Upper lobe of left lung (tissue), 6 donors: Measurements from ENCODE around the gene MC1R. TPM values are rescaled to one million over a fixed set of nuclear protein-coding genes. Genes with fewer than 3 reads are reported as not detected.
"Not testable (repeated sequence)": the region's sequence is repeated elsewhere in the genome, so short reads cannot be mapped to it uniquely, and the experiment has no call there.

Source experiments
- ATAC-seq, 2 donors: fragments of 200-7000 bp; cut with Tn5 transposase; one replicate each; pipeline ENCODE4 v1.9.1; 2022; ENCODE audit warnings: mild to moderate bottlenecking in 2 of 2, moderate library complexity in 2 of 2; ENCODE audit not compliant: low FRiP score in 2 of 2
- DNase-seq, 2 donors: peaks; one replicate each; pipeline ENCODE4 v3.0.0-alpha.2; 2019 to 2020
- H3K27ac ChIP-seq, 4 donors: fragments of 200-600 bp; sonication (generic); one replicate each; pipeline ENCODE4 v1.5.1; 2016 to 2019
- H3K27me3 ChIP-seq, 4 donors: fragments of 200-600 bp; sonication (generic); one replicate each; pipeline ENCODE4 v1.5.1; 2017 to 2019
- H3K36me3 ChIP-seq, 4 donors: fragments of 200-600 bp; sonication (generic); one replicate each; pipeline ENCODE4 v1.5.1; 2016 to 2019
- H3K4me1 ChIP-seq, 4 donors: fragments of 200-600 bp; sonication (generic); one replicate each; pipeline ENCODE4 v1.5.1; 2018 to 2019
- H3K4me3 ChIP-seq, 4 donors: fragments of 200-600 bp; sonication (generic); one replicate each; pipeline ENCODE4 v1.5.1; 2017 to 2019; ENCODE audit warnings: mild to moderate bottlenecking in 2 of 4, moderate library complexity in 1 of 4
- H3K9me3 ChIP-seq, 4 donors: fragments of 200-600 bp; sonication (generic); one replicate each; pipeline ENCODE4 v1.5.1; 2018 to 2019
- CTCF ChIP-seq, 6 experiments: fragments of 450-650 bp in 4 of 6; fragments of 200-600 bp in 2 of 6; sonication (generic) in 2 of 6; IDR thresholded peaks; one replicate each; pipeline ENCODE4 v1.5.1; 2016 to 2019; ENCODE audit warnings: antibody characterized with exemption in 6 of 6
- EP300 ChIP-seq, 4 donors: sonication (generic); formaldehyde crosslinking; IDR thresholded peaks; one replicate each; pipeline ENCODE4 v1.5.1; 2017; ENCODE audit warnings: antibody characterized with exemption in 4 of 4, control low read depth in 2 of 4
- POLR2A ChIP-seq, 4 donors: fragments of 450-650 bp; IDR thresholded peaks; one replicate each; pipeline ENCODE4 v1.5.1; 2016 to 2017; ENCODE audit warnings: antibody characterized with exemption in 4 of 4, mild to moderate bottlenecking in 2 of 4
- POLR2AphosphoS5 ChIP-seq, 2 donors: sonication (generic); formaldehyde crosslinking; IDR thresholded peaks; one replicate each; pipeline ENCODE4 v1.5.1; 2017; ENCODE audit warnings: antibody characterized with exemption in 2 of 2
- WGBS, 2 donors: methylation state at CpG; one replicate each; pipeline ENCODE4 v1.1.5; 2017 to 2018; 5-methylcytosine and 5-hydroxymethylcytosine counted together
- total RNA-seq, 6 donors: library from RNA; depleted of rRNA in 4 of 6; stranded (reverse); fragments of >200 nt in 4 of 6; gene quantifications; one replicate each; pipeline versions ENCODE4 v1.1.0 to v1.2.1, GENCODE V29; 2016 to 2021
- donor health status: DM: no; HTN: no; CAD: no; lungs with moderate emphysema.
- donor health status: DM: no; HTN: yes; CAD: no; lungs with severe emphysema.

MC1R gene
- total RNA-seq, 6 donors from 2014 or later: 4.9 to 44.0 (median 7.0) TPM

- peak; percentile 72 to 85 for ATAC-seq
- TF ChIP-seq POLR2AphosphoS5 (IDR thresholded peaks at IDR 0.05) (peak; percentile 74 to 88), POLR2A (IDR thresholded peaks at IDR 0.05) (peak; percentile 18 to 91 (median 69)), EP300 (IDR thresholded peaks at IDR 0.05) (no peak), CTCF (IDR thresholded peaks at IDR 0.05) (peak in 2 of 6 experiments; percentile 14 to 23)
- 0% methylated on average over 3 to 42 of the region's 104 CpGs for WGBS, 2 donors
Measured at GRCh38 chr16:89873109-89873971, 45.3 kb upstream of the MC1R start, which contains the start of gene TCF25. TSS of gene TCF25 (plus strand) at chr16:89873592. CDS start at chr16:89873668, 76 bp downstream.

GRCh38 chr16:89873972-89874689 is 44.5 kb upstream of the MC1R start:
- WGBS, 2 donors: 4 to 6% methylated on average over 22 to 43 of the region's 61 CpGs
- TF ChIP-seq EP300 (IDR thresholded peaks at IDR 0.05) (no peak), POLR2AphosphoS5 (IDR thresholded peaks at IDR 0.05) (peak; percentile 2 to 4), CTCF (IDR thresholded peaks at IDR 0.05) (no peak), POLR2A (IDR thresholded peaks at IDR 0.05) (no peak)
- Histone ChIP-seq H3K4me1 (peaks cover 15 to 28% (median 17%) of the 10 kb centered on the region in 4 donors), H3K9me3 (no peaks in the 10 kb centered on the region), H3K36me3 (peaks cover 6 to 28% (median 12%) of the 10 kb centered on the region in 4 donors), H3K27me3 (no peaks in the 10 kb centered on the region), H3K27ac (peak overlapping the region; percentile 98 to 100 (median 100)), H3K4me3 (peak overlapping the region; percentile 64 to 98 (median 72))
- peak; percentile 95 to 96 for ATAC-seq
- DNase-seq: peak; percentile 98 to 99

More at GRCh38 chr16:89873109-89873971, 45.3 kb upstream of the MC1R start, which contains the start of gene TCF25:
- H3K9me3 ChIP-seq: no peaks in the 10 kb centered on the region
- H3K36me3 ChIP-seq: peaks cover 5 to 20% (median 6%) of the 10 kb centered on the region in 4 donors
- peaks cover 15 to 28% (median 17%) of the 10 kb centered on the region in 4 donors for H3K4me1 ChIP-seq
- peak; percentile 67 to 97 for DNase-seq
- peak within 1 kb of the TSS; percentile 98 to 100 (median 100) for H3K27ac ChIP-seq
- H3K4me3 ChIP-seq: peak within 1 kb of the TSS; percentile 64 to 98 (median 72)
- H3K27me3 ChIP-seq: no peaks in the 10 kb centered on the region

GRCh38 chr16:89879123-89879522 is 39.5 kb upstream of the MC1R start:
- H3K27ac ChIP-seq, H3K4me3 ChIP-seq, ATAC-seq, H3K9me3 ChIP-seq, DNase-seq, H3K27me3 ChIP-seq: not testable (repeated sequence)
- whole genome bisulfite sequencing, 2 donors: 94% methylated on average over 23 to 24 of the region's 28 CpGs
- Histone ChIP-seq H3K4me1 (peaks cover 7 to 18% (median 9%) of the 10 kb centered on the region in 4 donors), H3K36me3 (peaks cover 26 to 72% (median 49%) of the 10 kb centered on the region in 4 donors)

- ATAC-seq (no peak), DNase-seq (no peak)
- H3K27me3 ChIP-seq: no peaks in the 10 kb centered on the region
Measured at GRCh38 chr16:89880477-89881367, 37.9 kb upstream of the MC1R start.

GRCh38 chr16:89881368-89881730 is 37.3 kb upstream of the MC1R start:
- TF ChIP-seq EP300 (IDR thresholded peaks at IDR 0.05): no peak
- no peak for TF ChIP-seq POLR2A (IDR thresholded peaks at IDR 0.05)
- TF ChIP-seq CTCF (IDR thresholded peaks at IDR 0.05): no peak
- TF ChIP-seq POLR2AphosphoS5 (IDR thresholded peaks at IDR 0.05): no peak
- ATAC-seq: no peak

More at GRCh38 chr16:89880477-89881367, 37.9 kb upstream of the MC1R start:
- Histone ChIP-seq H3K4me1 (peaks cover 0 to 8% (median 1%) of the 10 kb centered on the region in 4 donors), H3K4me3 (no peak overlapping the region), H3K36me3 (peaks cover 29 to 81% (median 57%) of the 10 kb centered on the region in 4 donors), H3K27ac (no peak overlapping the region), H3K9me3 (no peaks in the 10 kb centered on the region)
- TF ChIP-seq EP300 (IDR thresholded peaks at IDR 0.05): no peak
- 88 to 91% methylated on average over 18 of the region's 18 CpGs for WGBS, 2 donors

More at GRCh38 chr16:89881368-89881730, 37.3 kb upstream of the MC1R start:
- Histone ChIP-seq H3K4me1 (peaks cover 0 to 2% (median 0%) of the 10 kb centered on the region in 4 donors), H3K27me3 (no peaks in the 10 kb centered on the region), H3K4me3 (no peak overlapping the region), H3K36me3 (peaks cover 29 to 81% (median 61%) of the 10 kb centered on the region in 4 donors), H3K9me3 (no peaks in the 10 kb centered on the region), H3K27ac (no peak overlapping the region)
- WGBS, 2 donors: 95 to 97% methylated on average over 6 of the region's 6 CpGs
- DNase-seq: no peak
